WTC11 (cell line): ENCODE data around the gene IL10. TPM values are rescaled to one million over a fixed set of nuclear protein-coding genes. Genes with fewer than 3 reads are reported as not detected.

Experiments used
- ATAC-seq: fragments of 200-7000 bp; cut with Tn5 transposase; 2 replicates; pipeline ENCODE4 v1.10.0; 2021; ENCODE audit warnings: mild to moderate bottlenecking, moderate library complexity
- CTCF ChIA-PET: fragments of 300-600 bp; sonication (Branson Sonifier 250); formaldehyde crosslinking; loops from one replicate; lab custom pipeline; 2021; ENCODE audit warnings: antibody characterized with exemption; lab: Charles Lee
- POLR2A ChIA-PET: fragments of 350-600 bp; sonication (Branson Sonifier 250); formaldehyde crosslinking; loops from one replicate; lab custom pipeline; 2021; ENCODE audit warnings: antibody characterized with exemption; lab: Charles Lee
- DNase-seq: peaks from one replicate; pipeline ENCODE4 v3.0.0; 2021; ENCODE audit warnings: low spot score
- H3K27ac Mint-ChIP-seq: 2 replicates; pipeline ENCODE4 v1.8.0; 2021; ENCODE audit warnings: mixed read lengths
- H3K27me3 Mint-ChIP-seq: 2 replicates; pipeline ENCODE4 v1.8.0; 2021; ENCODE audit warnings: low read depth, mild to moderate bottlenecking, moderate library complexity, mixed read lengths
- H3K36me3 Mint-ChIP-seq: 2 replicates; pipeline ENCODE4 v1.8.0; 2021; ENCODE audit warnings: mixed read lengths
- H3K4me1 Mint-ChIP-seq: 2 replicates; pipeline ENCODE4 v1.8.0; 2022; ENCODE audit warnings: mixed read lengths
- H3K4me3 Mint-ChIP-seq: 2 replicates; pipeline ENCODE4 v1.8.0; 2021; ENCODE audit warnings: mild to moderate bottlenecking, moderate library complexity, mixed read lengths
- H3K9me3 Mint-ChIP-seq: 2 replicates; pipeline ENCODE4 v1.8.0; 2021; ENCODE audit warnings: mixed read lengths
- GABPB1 ChIP-seq: sonication (generic); formaldehyde crosslinking; IDR thresholded peaks from 2 replicates; pipeline ENCODE4 v1.8.1; 2023; ENCODE audit warnings: mild to moderate bottlenecking, missing genetic modification reagents
- IRF2 ChIP-seq: sonication (generic); formaldehyde crosslinking; IDR thresholded peaks from 2 replicates; pipeline ENCODE4 v1.8.0; 2022; ENCODE audit warnings: low read depth, missing genetic modification reagents, borderline replicate concordance
- OVOL2 ChIP-seq: fragments of 250-450 bp; sonication (Bioruptor Pico); IDR thresholded peaks from 2 replicates; pipeline ENCODE4 v1.9.0; 2021; ENCODE audit warnings: mild to moderate bottlenecking, borderline replicate concordance
- SMAD3 ChIP-seq: sonication (generic); formaldehyde crosslinking; IDR thresholded peaks from 2 replicates; pipeline ENCODE4 v1.8.0; 2022; ENCODE audit warnings: missing genetic modification reagents, mild to moderate bottlenecking, borderline replicate concordance
- TEAD4 ChIP-seq: sonication (generic); formaldehyde crosslinking; IDR thresholded peaks from 2 replicates; pipeline ENCODE4 v1.8.0; 2022; ENCODE audit warnings: mild to moderate bottlenecking, missing genetic modification reagents
- ZNF423 ChIP-seq: fragments of 250-450 bp; sonication (Bioruptor Pico); IDR thresholded peaks from 2 replicates; pipeline ENCODE4 v2.1.2; 2022; ENCODE audit warnings: mild to moderate bottlenecking, moderate library complexity
- ZNF671 ChIP-seq: fragments of 250-450 bp; sonication (Bioruptor Pico); IDR thresholded peaks from 2 replicates; pipeline ENCODE4 v1.8.0; 2021; ENCODE audit warnings: mild to moderate bottlenecking
- total RNA-seq: library from RNA; stranded (reverse); gene quantifications from 3 replicates; pipeline ENCODE4 v1.2.3, GENCODE V29; 2021
- TF ChIP-seq, protein P1 (sequence below): sonication (generic); formaldehyde crosslinking; IDR thresholded peaks from 2 replicates; pipeline ENCODE4 v1.8.0; 2023; ENCODE audit warnings: mild to moderate bottlenecking, missing genetic modification reagents
- TF ChIP-seq, protein P2 (sequence below): sonication (generic); formaldehyde crosslinking; IDR thresholded peaks from 2 replicates; pipeline ENCODE4 v1.8.0; 2022; ENCODE audit warnings: missing genetic modification reagents
- TF ChIP-seq, protein P3 (sequence below): fragments of 250-450 bp; sonication (Bioruptor Pico); IDR thresholded peaks from 2 replicates; pipeline ENCODE4 v2.1.2; 2022; ENCODE audit warnings: mild to moderate bottlenecking, moderate library complexity
- TF ChIP-seq, protein P4 (sequence below): fragments of 250-450 bp; sonication (Bioruptor Pico); IDR thresholded peaks from 2 replicates; pipeline ENCODE4 v1.9.0; 2021; ENCODE audit warnings: mild to moderate bottlenecking, borderline replicate concordance
- TF ChIP-seq, protein P5 (sequence below): sonication (generic); formaldehyde crosslinking; conservative IDR thresholded peaks from 2 replicates; pipeline ENCODE4 v1.8.1; 2023; ENCODE audit warnings: mild to moderate bottlenecking, low read depth, missing genetic modification reagents, moderate library complexity
- TF ChIP-seq, protein P6 (sequence below): sonication (generic); formaldehyde crosslinking; IDR thresholded peaks from 2 replicates; pipeline ENCODE4 v1.8.1; 2023; ENCODE audit warnings: mild to moderate bottlenecking, missing genetic modification reagents, moderate library complexity
- TF ChIP-seq, protein P7 (sequence below): sonication (generic); formaldehyde crosslinking; conservative IDR thresholded peaks from 2 replicates; pipeline ENCODE4 v1.8.1; 2022; ENCODE audit warnings: mild to moderate bottlenecking, missing genetic modification reagents
- TF ChIP-seq, protein P8 (sequence below): sonication (generic); formaldehyde crosslinking; IDR thresholded peaks from 2 replicates; pipeline ENCODE4 v1.8.1; 2023; ENCODE audit warnings: mild to moderate bottlenecking, missing genetic modification reagents, moderate library complexity

The IL10 gene
- total RNA-seq, 1 experiment from 2014 or later: not detected

DNA sequence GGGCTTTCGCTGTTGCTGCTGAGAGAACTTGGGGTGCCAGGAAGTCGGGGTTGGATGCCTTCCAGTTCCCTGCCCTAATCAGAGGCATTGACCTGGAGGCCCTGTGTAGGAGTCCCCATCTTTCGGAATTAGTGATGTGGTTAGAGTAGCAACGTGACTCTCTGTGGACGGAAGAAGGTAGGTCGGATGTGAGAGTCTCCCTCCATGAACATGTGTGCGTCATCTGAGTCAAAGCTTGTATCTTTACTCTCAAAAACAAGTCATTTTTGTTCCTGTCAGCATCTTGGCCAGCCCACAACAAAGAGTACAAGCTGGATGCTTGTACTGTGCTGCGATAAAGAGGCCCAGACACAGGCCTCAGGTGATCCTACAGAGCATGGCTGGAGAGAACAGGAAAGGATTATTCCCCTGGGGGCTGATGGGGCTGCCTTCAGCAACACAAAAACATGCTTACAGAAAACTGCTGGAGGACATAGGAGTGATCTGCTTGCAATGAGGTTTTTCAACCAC lies 31.0 kb upstream of the IL10 start:
- no peaks in the 10 kb centered on the region for H3K4me1 Mint-ChIP-seq
- DNase-seq: no peak
- no peaks in the 10 kb centered on the region for H3K36me3 Mint-ChIP-seq
- POLR2A ChIA-PET: no interaction called here
- H3K27me3 Mint-ChIP-seq: peaks cover 2% of the 10 kb centered on the region; the same call in 1 of the 2 replicates
- ATAC-seq: peak; percentile 55; the same call in 1 of the 2 replicates
- no peak overlapping the region for H3K27ac Mint-ChIP-seq
- TF ChIP-seq, protein P1, sequence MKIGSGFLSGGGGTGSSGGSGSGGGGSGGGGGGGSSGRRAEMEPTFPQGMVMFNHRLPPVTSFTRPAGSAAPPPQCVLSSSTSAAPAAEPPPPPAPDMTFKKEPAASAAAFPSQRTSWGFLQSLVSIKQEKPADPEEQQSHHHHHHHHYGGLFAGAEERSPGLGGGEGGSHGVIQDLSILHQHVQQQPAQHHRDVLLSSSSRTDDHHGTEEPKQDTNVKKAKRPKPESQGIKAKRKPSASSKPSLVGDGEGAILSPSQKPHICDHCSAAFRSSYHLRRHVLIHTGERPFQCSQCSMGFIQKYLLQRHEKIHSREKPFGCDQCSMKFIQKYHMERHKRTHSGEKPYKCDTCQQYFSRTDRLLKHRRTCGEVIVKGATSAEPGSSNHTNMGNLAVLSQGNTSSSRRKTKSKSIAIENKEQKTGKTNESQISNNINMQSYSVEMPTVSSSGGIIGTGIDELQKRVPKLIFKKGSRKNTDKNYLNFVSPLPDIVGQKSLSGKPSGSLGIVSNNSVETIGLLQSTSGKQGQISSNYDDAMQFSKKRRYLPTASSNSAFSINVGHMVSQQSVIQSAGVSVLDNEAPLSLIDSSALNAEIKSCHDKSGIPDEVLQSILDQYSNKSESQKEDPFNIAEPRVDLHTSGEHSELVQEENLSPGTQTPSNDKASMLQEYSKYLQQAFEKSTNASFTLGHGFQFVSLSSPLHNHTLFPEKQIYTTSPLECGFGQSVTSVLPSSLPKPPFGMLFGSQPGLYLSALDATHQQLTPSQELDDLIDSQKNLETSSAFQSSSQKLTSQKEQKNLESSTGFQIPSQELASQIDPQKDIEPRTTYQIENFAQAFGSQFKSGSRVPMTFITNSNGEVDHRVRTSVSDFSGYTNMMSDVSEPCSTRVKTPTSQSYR (CRISPR knock-in tag): no peak
- TF ChIP-seq IRF2: no peak
- TF ChIP-seq ZNF671 (CRISPR knock-in tag): no peak
- TF ChIP-seq, protein P2, sequence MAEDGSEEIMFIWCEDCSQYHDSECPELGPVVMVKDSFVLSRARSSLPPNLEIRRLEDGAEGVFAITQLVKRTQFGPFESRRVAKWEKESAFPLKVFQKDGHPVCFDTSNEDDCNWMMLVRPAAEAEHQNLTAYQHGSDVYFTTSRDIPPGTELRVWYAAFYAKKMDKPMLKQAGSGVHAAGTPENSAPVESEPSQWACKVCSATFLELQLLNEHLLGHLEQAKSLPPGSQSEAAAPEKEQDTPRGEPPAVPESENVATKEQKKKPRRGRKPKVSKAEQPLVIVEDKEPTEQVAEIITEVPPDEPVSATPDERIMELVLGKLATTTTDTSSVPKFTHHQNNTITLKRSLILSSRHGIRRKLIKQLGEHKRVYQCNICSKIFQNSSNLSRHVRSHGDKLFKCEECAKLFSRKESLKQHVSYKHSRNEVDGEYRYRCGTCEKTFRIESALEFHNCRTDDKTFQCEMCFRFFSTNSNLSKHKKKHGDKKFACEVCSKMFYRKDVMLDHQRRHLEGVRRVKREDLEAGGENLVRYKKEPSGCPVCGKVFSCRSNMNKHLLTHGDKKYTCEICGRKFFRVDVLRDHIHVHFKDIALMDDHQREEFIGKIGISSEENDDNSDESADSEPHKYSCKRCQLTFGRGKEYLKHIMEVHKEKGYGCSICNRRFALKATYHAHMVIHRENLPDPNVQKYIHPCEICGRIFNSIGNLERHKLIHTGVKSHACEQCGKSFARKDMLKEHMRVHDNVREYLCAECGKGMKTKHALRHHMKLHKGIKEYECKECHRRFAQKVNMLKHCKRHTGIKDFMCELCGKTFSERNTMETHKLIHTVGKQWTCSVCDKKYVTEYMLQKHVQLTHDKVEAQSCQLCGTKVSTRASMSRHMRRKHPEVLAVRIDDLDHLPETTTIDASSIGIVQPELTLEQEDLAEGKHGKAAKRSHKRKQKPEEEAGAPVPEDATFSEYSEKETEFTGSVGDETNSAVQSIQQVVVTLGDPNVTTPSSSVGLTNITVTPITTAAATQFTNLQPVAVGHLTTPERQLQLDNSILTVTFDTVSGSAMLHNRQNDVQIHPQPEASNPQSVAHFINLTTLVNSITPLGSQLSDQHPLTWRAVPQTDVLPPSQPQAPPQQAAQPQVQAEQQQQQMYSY: no peak
- TF ChIP-seq, protein P3, sequence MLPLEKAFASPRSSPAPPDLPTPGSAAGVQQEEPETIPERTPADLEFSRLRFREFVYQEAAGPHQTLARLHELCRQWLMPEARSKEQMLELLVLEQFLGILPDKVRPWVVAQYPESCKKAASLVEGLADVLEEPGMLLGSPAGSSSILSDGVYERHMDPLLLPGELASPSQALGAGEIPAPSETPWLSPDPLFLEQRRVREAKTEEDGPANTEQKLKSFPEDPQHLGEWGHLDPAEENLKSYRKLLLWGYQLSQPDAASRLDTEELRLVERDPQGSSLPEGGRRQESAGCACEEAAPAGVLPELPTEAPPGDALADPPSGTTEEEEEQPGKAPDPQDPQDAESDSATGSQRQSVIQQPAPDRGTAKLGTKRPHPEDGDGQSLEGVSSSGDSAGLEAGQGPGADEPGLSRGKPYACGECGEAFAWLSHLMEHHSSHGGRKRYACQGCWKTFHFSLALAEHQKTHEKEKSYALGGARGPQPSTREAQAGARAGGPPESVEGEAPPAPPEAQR: no peak
- TF ChIP-seq, protein P4, sequence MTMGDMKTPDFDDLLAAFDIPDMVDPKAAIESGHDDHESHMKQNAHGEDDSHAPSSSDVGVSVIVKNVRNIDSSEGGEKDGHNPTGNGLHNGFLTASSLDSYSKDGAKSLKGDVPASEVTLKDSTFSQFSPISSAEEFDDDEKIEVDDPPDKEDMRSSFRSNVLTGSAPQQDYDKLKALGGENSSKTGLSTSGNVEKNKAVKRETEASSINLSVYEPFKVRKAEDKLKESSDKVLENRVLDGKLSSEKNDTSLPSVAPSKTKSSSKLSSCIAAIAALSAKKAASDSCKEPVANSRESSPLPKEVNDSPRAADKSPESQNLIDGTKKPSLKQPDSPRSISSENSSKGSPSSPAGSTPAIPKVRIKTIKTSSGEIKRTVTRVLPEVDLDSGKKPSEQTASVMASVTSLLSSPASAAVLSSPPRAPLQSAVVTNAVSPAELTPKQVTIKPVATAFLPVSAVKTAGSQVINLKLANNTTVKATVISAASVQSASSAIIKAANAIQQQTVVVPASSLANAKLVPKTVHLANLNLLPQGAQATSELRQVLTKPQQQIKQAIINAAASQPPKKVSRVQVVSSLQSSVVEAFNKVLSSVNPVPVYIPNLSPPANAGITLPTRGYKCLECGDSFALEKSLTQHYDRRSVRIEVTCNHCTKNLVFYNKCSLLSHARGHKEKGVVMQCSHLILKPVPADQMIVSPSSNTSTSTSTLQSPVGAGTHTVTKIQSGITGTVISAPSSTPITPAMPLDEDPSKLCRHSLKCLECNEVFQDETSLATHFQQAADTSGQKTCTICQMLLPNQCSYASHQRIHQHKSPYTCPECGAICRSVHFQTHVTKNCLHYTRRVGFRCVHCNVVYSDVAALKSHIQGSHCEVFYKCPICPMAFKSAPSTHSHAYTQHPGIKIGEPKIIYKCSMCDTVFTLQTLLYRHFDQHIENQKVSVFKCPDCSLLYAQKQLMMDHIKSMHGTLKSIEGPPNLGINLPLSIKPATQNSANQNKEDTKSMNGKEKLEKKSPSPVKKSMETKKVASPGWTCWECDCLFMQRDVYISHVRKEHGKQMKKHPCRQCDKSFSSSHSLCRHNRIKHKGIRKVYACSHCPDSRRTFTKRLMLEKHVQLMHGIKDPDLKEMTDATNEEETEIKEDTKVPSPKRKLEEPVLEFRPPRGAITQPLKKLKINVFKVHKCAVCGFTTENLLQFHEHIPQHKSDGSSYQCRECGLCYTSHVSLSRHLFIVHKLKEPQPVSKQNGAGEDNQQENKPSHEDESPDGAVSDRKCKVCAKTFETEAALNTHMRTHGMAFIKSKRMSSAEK (CRISPR knock-in tag): no peak
- TF ChIP-seq, protein P5, sequence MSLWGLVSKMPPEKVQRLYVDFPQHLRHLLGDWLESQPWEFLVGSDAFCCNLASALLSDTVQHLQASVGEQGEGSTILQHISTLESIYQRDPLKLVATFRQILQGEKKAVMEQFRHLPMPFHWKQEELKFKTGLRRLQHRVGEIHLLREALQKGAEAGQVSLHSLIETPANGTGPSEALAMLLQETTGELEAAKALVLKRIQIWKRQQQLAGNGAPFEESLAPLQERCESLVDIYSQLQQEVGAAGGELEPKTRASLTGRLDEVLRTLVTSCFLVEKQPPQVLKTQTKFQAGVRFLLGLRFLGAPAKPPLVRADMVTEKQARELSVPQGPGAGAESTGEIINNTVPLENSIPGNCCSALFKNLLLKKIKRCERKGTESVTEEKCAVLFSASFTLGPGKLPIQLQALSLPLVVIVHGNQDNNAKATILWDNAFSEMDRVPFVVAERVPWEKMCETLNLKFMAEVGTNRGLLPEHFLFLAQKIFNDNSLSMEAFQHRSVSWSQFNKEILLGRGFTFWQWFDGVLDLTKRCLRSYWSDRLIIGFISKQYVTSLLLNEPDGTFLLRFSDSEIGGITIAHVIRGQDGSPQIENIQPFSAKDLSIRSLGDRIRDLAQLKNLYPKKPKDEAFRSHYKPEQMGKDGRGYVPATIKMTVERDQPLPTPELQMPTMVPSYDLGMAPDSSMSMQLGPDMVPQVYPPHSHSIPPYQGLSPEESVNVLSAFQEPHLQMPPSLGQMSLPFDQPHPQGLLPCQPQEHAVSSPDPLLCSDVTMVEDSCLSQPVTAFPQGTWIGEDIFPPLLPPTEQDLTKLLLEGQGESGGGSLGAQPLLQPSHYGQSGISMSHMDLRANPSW (CRISPR knock-in tag): no peak
- CTCF ChIA-PET: interaction anchor here (0.7 to 1.2 kb wide), 2 partner anchors 63 to 68 kb away, joined by 3 read pairs; no protein-coding TSS in a partner anchor
- H3K9me3 Mint-ChIP-seq: no peaks in the 10 kb centered on the region
- H3K4me3 Mint-ChIP-seq: no peak overlapping the region

DNA sequence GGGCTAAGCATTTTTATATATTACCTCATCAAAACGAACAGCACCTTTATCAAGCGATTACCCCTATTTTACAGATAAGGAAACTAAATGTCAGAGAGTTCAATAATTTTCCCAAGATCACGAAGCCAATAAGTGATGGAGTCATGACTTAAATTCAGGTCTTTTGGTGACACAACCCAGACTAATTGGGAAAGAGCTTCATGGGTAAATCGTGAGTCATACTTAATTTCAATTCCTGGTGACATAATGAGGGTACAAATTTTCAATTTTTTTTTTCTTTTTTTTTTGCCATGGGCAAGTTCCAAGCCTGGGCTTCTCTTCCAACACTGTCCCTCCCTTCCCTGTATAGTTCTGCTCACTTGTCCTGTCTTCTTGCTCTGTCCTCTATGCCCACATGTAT lies 30.1 kb upstream of the IL10 start:
- POLR2A ChIA-PET: no interaction called here
- ATAC-seq: no peak
- CTCF ChIA-PET: interaction anchor here (0.7 kb wide), 1 partner anchor 110 kb away, joined by 4 read pairs; no protein-coding TSS in a partner anchor
- TF ChIP-seq, protein P6, sequence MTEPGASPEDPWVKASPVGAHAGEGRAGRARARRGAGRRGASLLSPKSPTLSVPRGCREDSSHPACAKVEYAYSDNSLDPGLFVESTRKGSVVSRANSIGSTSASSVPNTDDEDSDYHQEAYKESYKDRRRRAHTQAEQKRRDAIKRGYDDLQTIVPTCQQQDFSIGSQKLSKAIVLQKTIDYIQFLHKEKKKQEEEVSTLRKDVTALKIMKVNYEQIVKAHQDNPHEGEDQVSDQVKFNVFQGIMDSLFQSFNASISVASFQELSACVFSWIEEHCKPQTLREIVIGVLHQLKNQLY (CRISPR knock-in tag): no peak
- TF ChIP-seq, protein P7, sequence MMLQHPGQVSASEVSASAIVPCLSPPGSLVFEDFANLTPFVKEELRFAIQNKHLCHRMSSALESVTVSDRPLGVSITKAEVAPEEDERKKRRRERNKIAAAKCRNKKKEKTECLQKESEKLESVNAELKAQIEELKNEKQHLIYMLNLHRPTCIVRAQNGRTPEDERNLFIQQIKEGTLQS (CRISPR knock-in tag): no peak
- no peak for TF ChIP-seq SMAD3 (CRISPR knock-in tag)
- TF ChIP-seq, protein P8, sequence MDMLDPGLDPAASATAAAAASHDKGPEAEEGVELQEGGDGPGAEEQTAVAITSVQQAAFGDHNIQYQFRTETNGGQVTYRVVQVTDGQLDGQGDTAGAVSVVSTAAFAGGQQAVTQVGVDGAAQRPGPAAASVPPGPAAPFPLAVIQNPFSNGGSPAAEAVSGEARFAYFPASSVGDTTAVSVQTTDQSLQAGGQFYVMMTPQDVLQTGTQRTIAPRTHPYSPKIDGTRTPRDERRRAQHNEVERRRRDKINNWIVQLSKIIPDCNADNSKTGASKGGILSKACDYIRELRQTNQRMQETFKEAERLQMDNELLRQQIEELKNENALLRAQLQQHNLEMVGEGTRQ (CRISPR knock-in tag): no peak
- no peak for TF ChIP-seq GABPB1 (CRISPR knock-in tag)
- TF ChIP-seq TEAD4 (CRISPR knock-in tag): no peak
- TF ChIP-seq OVOL2: no peak
- no peak for TF ChIP-seq ZNF423 (CRISPR knock-in tag)
- TF ChIP-seq, protein P3: no peak

More for the DNA sequence above, 30.1 kb upstream of the IL10 start:
- DNase-seq: no peak
- Mint-ChIP-seq H3K9me3 (no peaks in the 10 kb centered on the region), H3K4me3 (no peak overlapping the region), H3K27me3 (peaks cover 2% of the 10 kb centered on the region; the same call in 1 of the 2 replicates), H3K36me3 (no peaks in the 10 kb centered on the region), H3K27ac (no peak overlapping the region), H3K4me1 (no peaks in the 10 kb centered on the region)
